ENCODE results near the gene TBC1D22A. TPM values are rescaled to one million over a fixed set of nuclear protein-coding genes. Genes with fewer than 3 reads are reported as not detected.

Gene TBC1D22A
- total and polyA plus RNA-seq, 2 experiments from 2014 or later = 15.3 to 19.8 TPM

- no peaks in the 10 kb centered on the region for H3K36me3 ChIP-seq (replicated peaks; ENCODE audit: insufficient read depth, low read depth)
- H3K9me3 ChIP-seq (ENCODE audit: low read depth) = no peaks in the 10 kb centered on the region
- H3K4me3 ChIP-seq = no peak overlapping the region
- no peaks in the 10 kb centered on the region for H3K27me3 ChIP-seq
- peak overlapping the region; percentile 82 for H3K27ac ChIP-seq
- H3K4me2 ChIP-seq = no peak overlapping the region
- TF ChIP-seq EZH2 (IDR thresholded peaks at IDR 0.05; ENCODE audit: borderline replicate concordance) = no peak
- TF ChIP-seq EZH2phosphoT487 (IDR thresholded peaks at IDR 0.05; ENCODE audit: low read depth, severe bottlenecking, unreplicated experiment) = no peak
- no peak for TF ChIP-seq CTCF (IDR thresholded peaks at IDR 0.05; ENCODE audit: poor library complexity)
- peaks cover 14% of the 10 kb centered on the region for H4K20me1 ChIP-seq (ENCODE audit: insufficient read depth, poor library complexity, severe bottlenecking)
- no peak overlapping the region for H2AFZ ChIP-seq
- DNase-seq (ENCODE audit: low spot score) = no peak
- H3K9me2 ChIP-seq (replicated peaks; ENCODE audit: insufficient read depth) = no peaks in the 10 kb centered on the region
- H3K79me2 ChIP-seq = peaks cover 38% of the 10 kb centered on the region
- 94% methylated on average over 14 of the region's 14 CpGs for WGBS (ENCODE audit: low lambda C conversion rate, missing lambda C conversion rate)
- H3K4me1 ChIP-seq (ENCODE audit: insufficient read depth) = peaks cover 64% of the 10 kb centered on the region
Measured at GRCh38 chr22:46740910-46741780, 21.3 kb upstream of the TBC1D22A start.

- whole genome bisulfite sequencing (ENCODE audit: low lambda C conversion rate, missing lambda C conversion rate) = 81% methylated on average over 6 of the region's 6 CpGs
- Histone ChIP-seq H4K20me1 (ENCODE audit: insufficient read depth, poor library complexity, severe bottlenecking) (peaks cover 5% of the 10 kb centered on the region), H3K4me3 (no peak overlapping the region), H3K36me3 (replicated peaks; ENCODE audit: insufficient read depth, low read depth) (no peaks in the 10 kb centered on the region), H3K27ac (peak overlapping the region; percentile 82), H3K9me3 (ENCODE audit: low read depth) (no peaks in the 10 kb centered on the region), H3K4me1 (ENCODE audit: insufficient read depth) (peaks cover 55% of the 10 kb centered on the region), H3K9me2 (replicated peaks; ENCODE audit: insufficient read depth) (no peaks in the 10 kb centered on the region), H3K27me3 (no peaks in the 10 kb centered on the region), H2AFZ (no peak overlapping the region), H3K4me2 (peak overlapping the region; percentile 45), H3K79me2 (peaks cover 29% of the 10 kb centered on the region)
- DNase-seq (ENCODE audit: low spot score) = no peak
- no peak for TF ChIP-seq EZH2 (IDR thresholded peaks at IDR 0.05; ENCODE audit: borderline replicate concordance)
- TF ChIP-seq EZH2phosphoT487 (IDR thresholded peaks at IDR 0.05; ENCODE audit: low read depth, severe bottlenecking, unreplicated experiment) = no peak
- no peak for TF ChIP-seq CTCF (IDR thresholded peaks at IDR 0.05; ENCODE audit: poor library complexity)
Measured at GRCh38 chr22:46741974-46742519, 20.4 kb upstream of the TBC1D22A start.

- no peak overlapping the region for H2AFZ ChIP-seq
- H3K4me1 ChIP-seq (ENCODE audit: insufficient read depth) = peaks cover 53% of the 10 kb centered on the region
- 36% methylated on average over 6 of the region's 6 CpGs for WGBS (ENCODE audit: low lambda C conversion rate, missing lambda C conversion rate)
Measured at GRCh38 chr22:46742576-46743221, 19.8 kb upstream of the TBC1D22A start.

More at GRCh38 chr22:46742576-46743221, 19.8 kb upstream of the TBC1D22A start:
- no peaks in the 10 kb centered on the region for H3K36me3 ChIP-seq (replicated peaks; ENCODE audit: insufficient read depth, low read depth)
- peaks cover 22% of the 10 kb centered on the region for H3K79me2 ChIP-seq
- H3K4me3 ChIP-seq = no peak overlapping the region
- H3K27me3 ChIP-seq = no peaks in the 10 kb centered on the region
- H3K9me3 ChIP-seq (ENCODE audit: low read depth) = no peaks in the 10 kb centered on the region
- peak overlapping the region; percentile 82 for H3K27ac ChIP-seq
- TF ChIP-seq EZH2phosphoT487 (IDR thresholded peaks at IDR 0.05; ENCODE audit: low read depth, severe bottlenecking, unreplicated experiment) = no peak
- no peak for TF ChIP-seq CTCF (IDR thresholded peaks at IDR 0.05; ENCODE audit: poor library complexity)
- no peak for TF ChIP-seq EZH2 (IDR thresholded peaks at IDR 0.05; ENCODE audit: borderline replicate concordance)
- no peaks in the 10 kb centered on the region for H3K9me2 ChIP-seq (replicated peaks; ENCODE audit: insufficient read depth)
- peak; percentile 67 for DNase-seq (ENCODE audit: low spot score)
- H4K20me1 ChIP-seq (ENCODE audit: insufficient read depth, poor library complexity, severe bottlenecking) = no peaks in the 10 kb centered on the region
- H3K4me2 ChIP-seq = peak overlapping the region; percentile 45
